HG03196 (cell line): ENCODE results near the gene DVL2.

ENCODE experiments used
- ATAC-seq: cut with Tn5 transposase; IDR thresholded peaks from one replicate; pipeline ENCODE4 v1.9.1; 2021; ENCODE audit not compliant: unreplicated experiment

Gene DVL2

DNA sequence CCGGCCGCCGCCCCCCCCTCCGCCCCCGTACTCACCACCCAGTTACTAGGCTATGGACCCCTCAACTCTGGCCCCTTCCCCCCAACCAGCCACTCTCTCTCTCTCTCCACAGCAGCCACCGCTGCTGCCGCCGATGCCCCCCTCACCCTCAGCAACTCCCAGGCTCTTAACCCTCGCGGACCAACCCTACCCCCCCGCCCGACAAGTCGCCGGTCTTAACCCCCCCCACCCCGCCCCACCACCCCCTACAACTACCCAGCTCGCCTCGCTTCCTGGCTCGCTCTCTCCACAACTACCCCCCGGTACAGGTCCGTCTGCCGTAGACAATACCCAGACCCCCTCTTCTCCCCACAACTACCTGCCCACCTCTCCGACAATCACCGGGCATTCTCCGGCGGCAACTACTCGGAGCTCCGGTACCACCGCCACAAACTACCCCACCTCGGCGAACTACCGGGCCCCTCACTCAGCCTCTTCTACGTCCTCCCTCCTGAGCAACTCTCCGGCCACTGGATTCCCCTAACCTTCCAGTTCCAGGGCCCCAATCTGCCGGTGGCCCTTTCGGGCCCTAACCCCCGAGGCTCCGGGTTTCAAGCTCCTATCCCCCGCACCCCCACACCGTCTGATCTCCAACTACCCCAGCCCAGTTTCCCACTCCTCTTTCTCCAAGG is 4.2 kb upstream of the DVL2 start:
- no peak for ATAC-seq

DNA sequence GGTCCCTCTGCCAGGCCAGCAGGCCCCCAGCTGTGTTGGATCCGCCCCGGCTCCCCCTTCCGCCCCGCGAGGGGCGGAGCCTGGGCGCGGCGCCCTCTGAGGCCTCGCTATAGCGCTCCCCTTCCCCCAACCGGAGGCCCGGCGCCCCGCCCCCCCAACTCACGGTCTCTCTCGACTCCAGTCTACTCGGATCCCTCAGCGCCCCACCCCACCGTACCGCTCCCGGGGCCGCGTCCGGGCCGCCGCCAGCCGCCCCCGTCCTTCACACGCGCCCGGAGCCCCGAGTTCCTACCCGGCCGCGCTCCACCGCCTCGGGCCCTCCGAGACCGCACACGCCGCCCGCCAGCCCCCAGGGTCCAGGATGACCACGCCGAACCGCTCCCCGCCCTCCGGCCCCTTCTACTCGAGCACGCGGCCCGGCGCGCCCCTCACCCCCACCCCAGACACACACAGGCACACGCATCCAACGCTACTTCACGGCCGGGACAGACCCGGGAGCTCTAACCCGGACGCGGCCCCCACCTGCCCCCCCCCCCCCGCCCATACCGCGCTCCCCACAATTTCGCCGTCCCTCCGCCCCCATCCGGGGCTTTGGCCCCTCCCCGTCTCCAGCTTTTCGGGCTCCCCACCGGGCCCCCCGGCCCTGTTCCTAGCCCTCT is 3.6 kb upstream of the DVL2 start:
- ATAC-seq = no peak

DNA sequence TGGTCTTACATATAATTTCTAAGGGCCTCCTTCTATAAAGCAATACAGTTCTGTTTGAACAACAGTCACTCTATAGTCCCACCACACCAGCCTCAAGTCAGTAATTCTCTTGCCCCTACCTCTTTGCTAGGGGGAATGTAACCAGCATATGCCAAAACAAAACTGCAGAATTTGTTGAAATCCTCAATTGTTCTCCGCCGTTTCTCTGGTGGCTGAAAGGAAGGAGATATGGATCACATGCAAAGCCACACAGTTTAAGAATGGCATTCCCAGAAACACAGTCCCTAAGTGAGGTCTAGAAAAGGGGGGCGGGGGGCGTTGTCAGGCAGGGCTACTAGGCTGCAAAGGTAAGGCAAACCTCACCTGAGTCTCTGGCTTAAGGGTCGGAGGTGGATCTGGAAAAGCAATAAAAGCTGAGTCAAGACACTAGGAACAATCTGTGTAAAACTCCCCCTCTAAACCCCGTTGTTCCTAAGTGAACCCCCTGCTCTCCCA is 3.0 kb upstream of the DVL2 start:
- no peak for ATAC-seq

DNA sequence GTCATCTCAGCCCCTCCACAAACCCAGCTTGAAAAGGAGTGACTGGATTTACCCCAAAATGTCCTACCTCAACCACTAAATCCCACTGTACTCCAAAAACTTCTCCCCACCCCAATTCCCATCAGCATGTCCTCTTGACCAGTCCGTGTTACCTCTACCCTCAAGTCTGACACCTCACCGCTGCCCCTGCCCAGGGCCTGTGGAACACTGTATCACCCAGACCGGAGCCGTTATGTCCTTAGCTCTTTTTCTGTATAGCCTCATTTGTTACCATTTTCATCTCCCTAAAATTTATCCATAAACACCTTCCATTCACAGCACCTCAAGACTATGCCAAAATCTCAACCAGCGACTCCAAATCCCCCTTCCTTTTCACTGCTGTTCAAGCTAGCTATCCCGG is 2.5 kb upstream of the DVL2 start:
- ATAC-seq = no peak

DNA sequence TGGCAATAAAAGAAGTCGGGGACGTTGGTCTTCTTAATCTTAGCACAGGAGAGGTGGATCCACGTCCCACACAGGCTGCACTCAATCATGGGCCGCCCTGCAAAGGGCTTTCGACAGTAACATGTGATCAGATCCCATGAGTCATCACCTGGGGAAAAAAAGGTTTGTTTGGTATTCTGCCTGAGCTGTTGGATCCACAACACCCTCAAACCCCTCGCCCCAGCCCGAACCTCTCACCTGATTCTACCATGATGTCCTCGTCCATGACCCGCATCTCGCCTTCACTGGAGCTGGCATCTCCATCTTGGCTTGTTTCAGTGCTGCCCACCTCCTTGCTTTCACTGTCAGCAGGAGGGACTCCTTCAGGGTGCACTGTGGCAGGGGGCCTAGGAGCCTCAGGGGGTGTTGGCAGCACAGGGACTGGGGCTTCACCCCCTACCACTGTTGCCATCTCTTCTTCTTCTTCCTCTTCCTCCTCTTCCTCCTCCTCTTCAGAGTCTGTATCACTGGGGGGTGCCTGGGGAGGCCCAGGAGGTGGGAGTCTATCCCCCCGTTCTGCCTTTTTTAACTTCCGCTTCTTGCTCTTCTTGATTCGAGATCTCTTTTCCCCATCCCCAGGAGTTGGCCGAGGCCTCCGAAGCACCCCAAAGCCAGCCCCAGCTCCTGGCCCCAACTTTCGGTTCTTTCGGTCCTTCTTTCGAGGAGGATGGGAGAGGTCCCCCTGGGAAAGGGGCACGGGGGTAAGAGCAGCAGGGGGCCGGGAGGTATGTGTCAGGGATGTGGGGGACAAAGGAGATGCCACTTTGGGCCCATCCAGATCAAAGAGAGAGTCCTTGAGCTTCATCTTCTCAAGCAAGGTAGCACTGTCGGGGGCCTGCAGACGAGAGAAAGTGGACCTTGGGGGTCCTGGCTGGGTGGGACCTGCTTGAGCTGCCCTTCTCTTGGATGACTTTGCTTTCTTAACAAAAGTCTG is 1.7 kb upstream of the DVL2 start:
- ATAC-seq = no peak

DNA sequence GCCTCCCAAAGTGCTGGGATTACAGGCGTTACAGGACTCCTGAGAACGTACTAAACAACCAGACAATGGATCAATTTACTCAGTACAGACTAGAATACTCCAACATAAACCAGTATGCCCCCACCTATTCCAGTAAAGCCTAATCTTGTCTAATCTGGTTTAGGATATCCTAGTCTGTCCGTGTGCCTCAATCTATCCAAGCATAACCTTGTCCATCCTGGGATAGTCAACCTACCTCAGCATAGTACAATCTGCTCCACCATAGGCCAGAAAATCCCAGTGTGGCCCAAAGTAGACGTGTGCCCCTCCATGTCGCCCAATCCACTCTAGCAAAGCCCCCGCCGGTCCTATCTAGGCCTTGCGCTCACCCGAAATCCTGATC is 625 bp downstream of the DVL2 start:
- ATAC-seq = no peak

DNA sequence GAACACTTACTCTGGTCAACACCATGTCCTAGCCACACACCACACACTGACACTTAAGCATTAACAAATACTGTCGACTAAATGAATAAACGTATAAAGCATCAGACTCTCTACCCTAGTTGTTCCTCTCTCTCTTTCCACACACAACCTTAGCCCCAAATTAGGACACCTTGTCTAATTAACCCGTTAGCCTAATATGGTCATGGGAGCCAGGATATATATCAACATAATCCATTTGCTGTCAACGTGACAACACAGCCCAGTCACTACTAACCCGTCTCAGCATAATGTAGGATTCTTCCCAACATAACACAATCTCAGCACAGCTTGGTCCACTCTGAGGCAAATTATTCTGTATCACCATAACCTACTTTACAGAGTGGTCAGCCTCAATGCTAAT is 2.2 kb downstream of the DVL2 start:
- no peak for ATAC-seq

DNA sequence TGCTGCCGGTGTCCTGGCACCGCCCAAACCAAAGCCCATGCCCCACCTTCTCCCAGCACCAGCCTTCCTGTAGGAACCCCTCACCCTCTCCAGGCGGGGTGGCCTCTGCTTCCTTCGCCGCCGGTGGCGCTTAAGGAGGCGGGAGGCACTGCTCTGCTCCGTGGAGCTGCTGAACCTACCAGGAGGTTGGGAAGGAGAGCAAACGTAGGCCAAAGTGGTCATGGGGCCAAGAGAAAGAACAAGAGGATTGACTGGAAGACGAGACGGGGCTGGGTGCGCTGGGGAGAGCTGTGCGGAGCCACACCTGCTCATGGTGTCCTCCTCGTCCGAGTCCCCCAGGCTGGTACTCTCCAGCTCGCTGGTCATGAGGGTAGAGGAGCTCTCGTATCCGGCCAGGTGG is 4.8 kb downstream of the DVL2 start:
- ATAC-seq = no peak

DNA sequence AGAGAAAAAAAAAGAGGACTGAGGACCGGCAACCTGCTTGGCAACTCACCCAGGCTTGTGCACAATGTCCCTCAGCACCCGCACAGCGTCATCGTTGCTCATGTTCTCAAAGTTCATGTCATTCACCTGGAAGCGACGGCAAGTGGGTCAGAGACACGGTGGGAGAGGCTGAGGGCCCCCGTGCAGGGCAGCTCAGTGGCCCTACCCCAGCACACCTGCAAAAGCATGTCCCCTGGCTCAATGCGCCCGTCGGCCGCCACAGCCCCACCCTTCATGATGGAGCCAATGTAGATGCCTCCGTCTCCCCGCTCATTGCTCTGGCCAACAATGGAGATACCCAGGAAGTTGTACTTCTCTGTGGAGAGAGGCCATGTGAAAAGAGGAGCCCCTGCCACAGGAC is 5.4 kb downstream of the DVL2 start:
- no peak for ATAC-seq

DNA sequence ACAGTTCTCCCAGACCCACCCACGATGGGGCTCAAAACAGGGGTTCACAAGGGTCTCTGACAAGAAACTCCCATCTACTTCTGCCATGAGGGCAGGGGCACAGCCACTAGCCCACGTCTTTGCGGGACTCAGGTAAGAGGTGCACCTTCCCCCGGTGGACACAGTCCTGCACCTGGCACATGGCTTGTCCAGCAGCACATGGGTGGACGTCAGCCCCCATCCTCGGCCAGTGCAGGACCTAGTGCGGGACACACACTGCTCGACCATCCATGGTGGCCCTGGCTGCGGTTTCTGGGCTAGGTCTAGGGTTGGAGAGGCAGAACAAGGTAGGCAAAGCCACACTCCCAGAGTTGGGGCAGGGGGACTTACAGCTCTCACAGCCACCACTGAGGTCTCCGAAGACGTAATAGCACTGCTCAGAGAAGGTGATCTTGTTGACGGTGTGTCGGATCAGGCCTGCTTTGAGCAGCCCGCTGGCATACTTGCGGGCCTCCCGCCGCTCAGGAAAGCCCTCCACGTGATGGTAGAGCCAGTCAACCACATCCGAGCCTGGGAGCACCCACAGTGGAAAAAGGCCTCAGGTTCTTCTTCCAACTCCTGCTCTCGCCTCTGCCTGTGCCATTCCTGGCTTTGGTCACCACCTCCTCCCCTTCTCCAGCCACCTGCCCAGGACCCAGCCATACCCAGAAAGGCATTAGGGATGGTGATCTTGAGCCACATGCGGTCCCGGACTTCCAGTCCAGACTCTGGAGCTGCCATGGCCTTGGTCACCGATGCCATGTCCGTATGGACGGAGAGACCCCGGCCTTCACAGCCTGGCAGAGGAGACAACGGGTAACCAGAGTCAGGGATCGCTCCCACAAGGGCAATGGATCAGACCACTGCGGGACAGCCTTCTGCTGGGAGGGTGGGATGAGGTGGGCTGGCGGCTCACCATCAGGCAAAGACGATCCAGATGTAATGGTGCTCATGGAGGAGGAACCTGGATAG is 7.3 kb downstream of the DVL2 start:
- no peak for ATAC-seq

DNA sequence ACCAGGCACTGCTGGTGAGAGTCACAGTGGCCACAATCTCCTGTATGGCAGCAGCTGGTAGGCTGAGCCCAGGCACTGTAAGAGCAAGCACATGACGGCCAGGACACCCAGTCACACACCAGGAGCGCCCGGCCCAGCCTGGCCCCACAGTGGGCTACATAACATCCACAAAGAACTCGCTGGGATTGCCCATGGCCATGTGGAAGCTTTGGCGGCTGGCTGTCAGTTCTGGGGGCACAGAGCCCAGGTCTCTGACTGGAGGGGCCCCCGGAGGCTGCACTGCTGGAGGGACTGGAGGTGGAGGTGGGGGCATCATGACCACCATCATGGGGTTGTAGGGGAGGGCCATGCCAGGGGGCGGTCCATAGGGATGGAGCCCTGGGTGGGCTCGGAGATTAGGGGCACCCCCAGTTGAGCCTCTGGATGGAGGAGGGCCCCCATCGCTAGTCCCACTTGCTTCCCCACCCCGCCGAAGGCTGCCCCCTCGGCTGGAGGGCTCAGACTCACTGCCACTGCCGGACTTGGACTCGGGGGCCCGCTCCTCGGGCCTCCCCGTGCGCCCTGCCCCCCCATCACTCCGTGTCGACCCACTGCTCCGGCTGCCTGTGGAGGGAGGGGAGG is 8.5 kb downstream of the DVL2 start:
- ATAC-seq = no peak

DNA sequence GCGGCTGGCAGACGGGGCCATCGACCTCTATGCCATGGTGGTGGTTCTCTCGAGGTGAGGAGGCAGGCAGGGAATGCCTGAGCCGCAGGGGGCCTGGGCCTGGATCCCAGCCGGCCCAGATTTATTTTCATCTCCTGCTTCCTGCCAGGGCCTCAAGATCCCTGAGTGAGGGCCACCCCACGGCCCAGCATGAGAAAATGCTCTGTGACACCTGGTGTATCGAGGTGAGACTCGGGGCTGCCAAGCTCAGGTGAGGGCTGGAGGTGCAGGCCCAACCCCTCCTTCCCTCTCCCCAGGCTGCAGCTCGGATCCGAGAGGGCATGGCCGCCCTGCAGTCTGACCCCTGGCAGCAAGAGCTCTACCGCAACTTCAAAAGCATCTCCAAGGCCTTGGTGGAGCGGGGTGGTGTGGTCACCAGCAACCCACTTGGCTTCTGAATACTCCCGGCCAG is 9.6 kb downstream of the DVL2 start:
- no peak for ATAC-seq

DNA sequence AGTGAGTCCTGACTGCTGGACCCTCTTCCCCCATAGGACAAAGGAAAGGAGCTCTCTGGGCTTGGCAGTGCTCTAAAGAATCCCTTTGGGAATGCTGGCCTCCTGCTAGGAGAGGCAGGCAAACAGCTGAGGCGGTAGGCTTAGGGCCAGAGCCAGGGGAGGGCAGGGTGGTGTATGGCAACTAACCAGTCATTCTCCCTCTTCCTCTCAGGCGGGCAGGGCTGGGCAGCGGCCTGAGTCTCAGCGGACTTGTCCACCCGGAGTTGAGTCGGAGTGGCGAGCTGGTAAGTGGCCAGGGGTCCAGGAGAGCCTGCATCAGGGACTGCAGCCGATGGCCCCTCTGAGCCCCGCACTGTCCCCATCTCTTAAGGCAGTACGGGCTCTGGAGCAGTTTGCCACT is 10.2 kb downstream of the DVL2 start:
- no peak for ATAC-seq

DNA sequence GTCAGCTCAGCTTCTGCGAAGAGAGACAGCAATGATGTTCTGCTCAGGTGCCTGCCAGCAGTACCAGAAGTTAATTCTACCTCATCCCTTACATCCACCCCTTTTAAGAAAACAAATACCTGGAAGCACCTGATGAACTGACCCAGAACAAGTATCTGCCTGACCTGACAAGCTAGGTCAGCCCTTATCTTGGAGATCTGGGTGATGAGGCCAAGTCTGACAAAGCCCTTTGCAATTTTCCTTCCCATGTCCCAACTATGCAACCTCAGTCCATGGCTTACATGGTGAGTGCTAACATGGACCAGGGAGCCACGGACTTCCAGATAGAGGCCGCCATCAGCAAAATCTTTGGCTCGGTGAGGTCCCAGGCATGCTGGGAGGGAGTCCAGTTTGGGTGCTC is 10.9 kb downstream of the DVL2 start:
- ATAC-seq = no peak

DNA sequence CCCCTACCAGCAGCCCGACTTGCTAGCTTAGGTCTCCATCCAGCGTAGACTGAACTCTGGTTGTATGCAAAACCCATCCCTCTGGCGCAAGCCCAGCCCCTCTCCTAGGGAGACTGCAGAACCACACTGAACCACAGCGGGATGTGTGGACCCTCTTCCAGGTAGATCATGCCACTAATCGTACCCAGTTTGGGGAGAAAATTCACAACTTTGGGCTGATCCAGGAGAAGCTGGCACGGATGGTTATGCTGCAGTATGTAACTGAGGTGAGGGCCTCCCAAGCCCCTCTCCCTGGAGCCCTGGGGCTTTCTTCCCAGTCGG is 11.4 kb downstream of the DVL2 start:
- ATAC-seq = no peak

DNA sequence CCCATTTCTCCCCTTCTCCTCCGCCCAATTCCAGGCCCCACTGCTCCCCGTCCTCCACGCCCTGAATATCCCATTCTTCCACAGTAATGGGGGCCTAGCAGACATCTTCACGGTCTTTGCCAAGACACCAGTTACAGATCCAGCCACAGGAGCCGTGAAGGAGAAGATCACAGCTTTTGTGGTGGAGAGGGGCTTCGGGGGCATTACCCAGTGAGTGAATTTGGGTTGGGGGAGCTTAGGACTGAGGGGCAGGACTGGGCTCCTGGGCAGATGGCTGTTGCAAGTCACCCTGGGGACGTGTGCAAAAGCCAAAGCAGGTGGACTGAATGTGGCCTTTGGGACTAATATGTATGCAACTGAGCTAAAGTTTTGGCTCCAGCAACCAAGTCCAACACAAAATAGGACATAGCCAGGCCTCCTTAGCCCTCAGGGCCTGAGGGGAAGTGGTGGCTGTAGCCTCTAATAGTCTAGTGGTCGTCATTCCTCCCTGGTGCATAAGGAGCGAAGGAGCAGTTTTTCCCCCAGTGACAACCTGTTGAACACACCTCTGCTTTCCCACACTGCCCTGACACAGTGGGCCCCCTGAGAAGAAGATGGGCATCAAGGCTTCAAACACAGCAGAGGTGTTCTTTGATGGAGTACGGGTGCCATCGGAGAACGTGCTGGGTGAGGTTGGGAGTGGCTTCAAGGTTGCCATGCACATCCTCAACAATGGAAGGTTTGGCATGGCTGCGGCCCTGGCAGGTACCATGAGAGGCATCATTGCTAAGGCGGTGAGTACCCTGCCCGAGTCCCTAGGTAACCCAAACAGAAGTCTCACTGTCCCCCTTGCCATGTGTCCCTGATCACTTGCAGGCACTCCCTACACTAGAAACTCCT is 12.0 kb downstream of the DVL2 start:
- no peak for ATAC-seq

DNA sequence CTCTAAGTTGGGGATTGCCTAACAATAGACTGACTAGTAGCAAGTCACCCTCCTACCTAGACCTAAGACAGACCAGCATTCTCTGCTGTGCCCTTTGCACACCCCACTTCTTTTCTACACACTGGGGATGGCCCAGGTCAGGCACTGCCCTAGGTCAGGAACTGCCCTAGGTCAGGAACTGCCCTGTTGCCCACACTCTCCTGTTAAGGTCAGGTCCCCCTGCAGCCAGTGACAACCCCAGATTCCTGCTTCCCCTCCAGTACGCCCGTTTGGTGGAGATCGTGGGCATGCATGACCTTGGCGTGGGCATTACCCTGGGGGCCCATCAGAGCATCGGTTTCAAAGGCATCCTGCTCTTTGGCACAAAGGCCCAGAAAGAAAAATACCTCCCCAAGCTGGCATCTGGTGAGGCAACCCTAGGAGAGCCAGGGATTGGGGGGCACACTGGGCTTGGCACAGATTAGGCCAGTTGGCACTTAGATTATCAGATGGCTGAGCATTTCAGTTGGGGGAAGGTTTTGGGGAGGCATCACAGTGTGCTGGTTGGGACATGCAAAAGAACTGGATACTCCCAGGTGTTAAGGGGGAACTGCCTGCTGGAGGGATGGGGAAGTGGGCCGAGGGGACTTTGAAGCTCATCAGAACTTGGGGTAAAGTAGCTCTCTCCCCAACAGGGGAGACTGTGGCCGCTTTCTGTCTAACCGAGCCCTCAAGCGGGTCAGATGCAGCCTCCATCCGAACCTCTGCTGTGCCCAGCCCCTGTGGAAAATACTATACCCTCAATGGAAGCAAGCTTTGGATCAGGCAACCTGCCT is 12.8 kb downstream of the DVL2 start:
- ATAC-seq = no peak

DNA sequence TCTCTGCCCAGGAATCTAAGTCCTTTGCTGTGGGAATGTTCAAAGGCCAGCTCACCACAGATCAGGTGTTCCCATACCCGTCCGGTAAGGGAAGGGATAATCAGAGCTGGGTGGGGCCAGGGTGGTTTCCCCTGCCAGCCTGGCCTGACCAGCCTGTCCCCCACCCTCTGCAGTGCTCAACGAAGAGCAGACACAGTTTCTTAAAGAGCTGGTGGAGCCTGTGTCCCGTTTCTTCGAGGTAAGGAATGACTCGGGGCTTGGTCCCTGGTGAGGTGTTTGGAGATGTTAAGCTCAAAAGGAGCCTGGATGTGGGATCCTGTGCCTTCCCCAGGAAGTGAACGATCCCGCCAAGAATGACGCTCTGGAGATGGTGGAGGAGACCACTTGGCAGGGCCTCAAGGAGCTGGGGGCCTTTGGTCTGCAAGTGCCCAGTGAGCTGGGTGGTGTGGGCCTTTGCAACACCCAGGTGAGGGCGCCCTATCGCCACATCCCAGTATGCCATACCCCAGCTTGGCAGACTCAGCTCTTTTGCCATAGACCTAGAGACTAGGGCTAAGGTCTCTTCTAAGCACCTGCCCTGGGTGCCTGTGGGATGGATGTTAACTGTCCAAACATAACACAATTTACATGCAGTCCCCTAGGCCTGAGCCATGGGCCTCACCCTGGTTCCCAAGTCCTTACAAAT is 13.6 kb downstream of the DVL2 start:
- ATAC-seq = no peak
